HEK293 (cell line): ENCODE data around the gene RASA4B.

Source experiments
- CTCF ChIA-PET: fragments of 350-600 bp; formaldehyde crosslinking; extraction: SDS; loops from one replicate; lab custom pipeline; 2021; ENCODE audit warnings: antibody characterized with exemption; lab: Yijun Ruan, JAX
- POLR2A ChIA-PET: fragments of 300-600 bp; formaldehyde crosslinking; extraction: SDS; loops from one replicate; lab custom pipeline; 2020; ENCODE audit warnings: antibody characterized with exemption, inconsistent platforms; lab: Yijun Ruan, JAX
- H3K27ac ChIP-seq: fragments of 200-500 bp; sonication (Bioruptor generic); 2 replicates; pipeline ENCODE4 v1.5.1; 2014; ENCODE audit warnings: low read depth, low read length, control low read depth, inconsistent platforms; ENCODE audit errors: extremely low read depth
- H3K36me3 ChIP-seq, 2 experiments: fragments of 200-500 bp in 1 of 2; sonication (Bioruptor generic) in 1 of 2; 1 replicate in 1 of 2; 2 replicates in 1 of 2; pipeline ENCODE4 v1.5.1; 2014 to 2017; ENCODE audit warnings: inconsistent platforms in 2 of 2, low read length in 2 of 2; ENCODE audit not compliant: control insufficient read depth in 2 of 2, insufficient read depth in 1 of 2
- H3K4me1 ChIP-seq: fragments of 200-500 bp; sonication (Bioruptor generic); 2 replicates; pipeline ENCODE4 v1.5.1; 2014; ENCODE audit warnings: mild to moderate bottlenecking, low read length, inconsistent platforms; ENCODE audit not compliant: control insufficient read depth, insufficient read depth
- H3K4me3 ChIP-seq: 2 replicates; pipeline ENCODE4 v1.5.1; 2011; ENCODE audit warnings: low read depth, mild to moderate bottlenecking, control low read depth, low read length, moderate library complexity
- H3K9me3 ChIP-seq: fragments of 200-500 bp; sonication (Bioruptor generic); 2 replicates; pipeline ENCODE4 v1.5.1; 2014; ENCODE audit warnings: low read depth, low read length, inconsistent platforms; ENCODE audit not compliant: control insufficient read depth, insufficient read depth
- KLF9 ChIP-seq: fragments of 450-650 bp; formaldehyde crosslinking; IDR thresholded peaks from 2 replicates; pipeline ENCODE4 v1.5.1; 2016; ENCODE audit warnings: missing biosample characterization, missing genetic modification characterization, low read depth
- OVOL3 ChIP-seq: fragments of 450-650 bp; formaldehyde crosslinking; IDR thresholded peaks from 2 replicates; pipeline ENCODE4 v1.5.1; 2016; ENCODE audit warnings: missing biosample characterization, missing genetic modification characterization
- PATZ1 ChIP-seq: fragments of 450-650 bp; formaldehyde crosslinking; IDR thresholded peaks from 2 replicates; pipeline ENCODE4 v1.5.1; 2016; ENCODE audit warnings: missing biosample characterization, missing genetic modification characterization
- SALL2 ChIP-seq: fragments of 450-650 bp; formaldehyde crosslinking; IDR thresholded peaks from 2 replicates; pipeline ENCODE4 v1.5.0; 2017; ENCODE audit warnings: missing biosample characterization, mild to moderate bottlenecking, missing genetic modification characterization, borderline replicate concordance
- TCF7L2 ChIP-seq: IDR thresholded peaks from 2 replicates; pipeline ENCODE4 v1.6.1; 2011; ENCODE audit warnings: low read depth, mild to moderate bottlenecking, inconsistent platforms, low read length, moderate library complexity, borderline replicate concordance
- ZBTB21 ChIP-seq: fragments of 450-650 bp; formaldehyde crosslinking; IDR thresholded peaks from 2 replicates; pipeline ENCODE4 v1.5.1; 2017; ENCODE audit warnings: missing biosample characterization, missing genetic modification characterization
- ZNF10 ChIP-seq: fragments of 450-650 bp; formaldehyde crosslinking; IDR thresholded peaks from 2 replicates; pipeline ENCODE4 v1.5.1; 2017; ENCODE audit warnings: missing biosample characterization, missing genetic modification characterization
- ZNF133 ChIP-seq: fragments of 450-650 bp; formaldehyde crosslinking; IDR thresholded peaks from 2 replicates; pipeline ENCODE4 v1.5.1; 2016; ENCODE audit warnings: missing biosample characterization, missing genetic modification characterization
- ZNF138 ChIP-seq: fragments of 450-650 bp; formaldehyde crosslinking; IDR thresholded peaks from 2 replicates; pipeline ENCODE4 v1.5.1; 2016; ENCODE audit warnings: missing biosample characterization, missing genetic modification characterization, borderline replicate concordance
- ZNF16 ChIP-seq: fragments of 450-650 bp; formaldehyde crosslinking; IDR thresholded peaks from 2 replicates; pipeline ENCODE4 v1.5.1; 2016; ENCODE audit warnings: low read depth, missing biosample characterization, missing genetic modification characterization
- ZNF175 ChIP-seq: fragments of 450-650 bp; formaldehyde crosslinking; IDR thresholded peaks from 2 replicates; pipeline ENCODE4 v1.5.1; 2016; ENCODE audit warnings: missing biosample characterization, missing genetic modification characterization
- ZNF48 ChIP-seq: fragments of 450-650 bp; formaldehyde crosslinking; IDR thresholded peaks from 2 replicates; pipeline ENCODE4 v1.5.1; 2016; ENCODE audit warnings: missing biosample characterization, missing genetic modification characterization
- ZNF600 ChIP-seq: fragments of 450-650 bp; formaldehyde crosslinking; IDR thresholded peaks from 2 replicates; pipeline ENCODE4 v1.5.1; 2016; ENCODE audit warnings: missing biosample characterization, missing genetic modification characterization
- ZNF624 ChIP-seq: fragments of 450-650 bp; formaldehyde crosslinking; IDR thresholded peaks from 2 replicates; pipeline ENCODE4 v1.5.1; 2017; ENCODE audit warnings: missing biosample characterization, missing genetic modification characterization
- ZNF768 ChIP-seq: fragments of 450-650 bp; formaldehyde crosslinking; IDR thresholded peaks from 2 replicates; pipeline ENCODE4 v1.5.1; 2018; ENCODE audit warnings: missing biosample characterization, mild to moderate bottlenecking, missing genetic modification characterization
- TF ChIP-seq, protein P1 (sequence below): fragments of 450-650 bp; formaldehyde crosslinking; IDR thresholded peaks from 2 replicates; pipeline ENCODE4 v1.5.1; 2016; ENCODE audit warnings: missing biosample characterization, missing genetic modification characterization
- TF ChIP-seq, protein P2 (sequence below): fragments of 450-650 bp; formaldehyde crosslinking; IDR thresholded peaks from 2 replicates; pipeline ENCODE4 v1.5.1; 2016; ENCODE audit warnings: missing biosample characterization, missing genetic modification characterization
- TF ChIP-seq, protein P3 (sequence below): fragments of 450-650 bp; formaldehyde crosslinking; IDR thresholded peaks from 2 replicates; pipeline ENCODE4 v1.5.1; 2016; ENCODE audit warnings: missing biosample characterization, missing genetic modification characterization
- TF ChIP-seq, protein P4 (sequence below): fragments of 450-650 bp; formaldehyde crosslinking; IDR thresholded peaks from 2 replicates; pipeline ENCODE4 v1.5.1; 2016; ENCODE audit warnings: missing biosample characterization, missing genetic modification characterization

Gene RASA4B

DNA sequence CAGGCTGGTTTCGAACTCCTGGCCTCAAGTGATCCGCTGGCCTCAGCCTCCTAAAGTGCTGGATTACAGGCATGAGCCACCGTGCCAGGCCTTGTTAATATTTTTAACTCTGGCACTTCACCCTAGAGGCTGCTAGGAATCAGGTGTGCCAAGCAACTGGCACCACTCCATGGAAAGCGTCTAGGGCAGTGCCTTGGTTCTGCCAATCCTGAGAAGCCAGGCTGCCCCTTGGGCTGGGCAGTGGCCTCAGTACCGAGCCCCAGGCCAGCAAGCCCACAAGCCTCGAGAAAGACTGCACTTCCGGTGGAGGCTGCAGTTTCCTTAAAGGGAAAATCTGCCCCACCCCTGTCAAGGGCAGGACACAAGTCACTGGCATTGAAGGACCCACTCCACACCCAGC lies 64.3 kb downstream of the RASA4B start:
- no peak for TF ChIP-seq ZNF133 (tag by site-specific recombination)
- TF ChIP-seq ZNF10 (tag by site-specific recombination): no peak
- no peak for TF ChIP-seq OVOL3 (tag by site-specific recombination)
- TF ChIP-seq, protein P1, sequence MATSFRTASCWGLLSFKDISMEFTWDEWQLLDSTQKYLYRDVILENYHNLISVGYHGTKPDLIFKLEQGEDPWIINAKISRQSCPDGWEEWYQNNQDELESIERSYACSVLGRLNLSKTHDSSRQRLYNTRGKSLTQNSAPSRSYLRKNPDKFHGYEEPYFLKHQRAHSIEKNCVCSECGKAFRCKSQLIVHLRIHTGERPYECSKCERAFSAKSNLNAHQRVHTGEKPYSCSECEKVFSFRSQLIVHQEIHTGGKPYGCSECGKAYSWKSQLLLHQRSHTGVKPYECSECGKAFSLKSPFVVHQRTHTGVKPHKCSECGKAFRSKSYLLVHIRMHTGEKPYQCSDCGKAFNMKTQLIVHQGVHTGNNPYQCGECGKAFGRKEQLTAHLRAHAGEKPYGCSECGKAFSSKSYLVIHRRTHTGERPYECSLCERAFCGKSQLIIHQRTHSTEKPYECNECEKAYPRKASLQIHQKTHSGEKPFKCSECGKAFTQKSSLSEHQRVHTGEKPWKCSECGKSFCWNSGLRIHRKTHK (tag by site-specific recombination): no peak
- no peak for TF ChIP-seq ZNF48
- TF ChIP-seq ZBTB21 (tag by site-specific recombination): no peak
- no peak for TF ChIP-seq ZNF624 (tag by site-specific recombination)
- TF ChIP-seq, protein P2, sequence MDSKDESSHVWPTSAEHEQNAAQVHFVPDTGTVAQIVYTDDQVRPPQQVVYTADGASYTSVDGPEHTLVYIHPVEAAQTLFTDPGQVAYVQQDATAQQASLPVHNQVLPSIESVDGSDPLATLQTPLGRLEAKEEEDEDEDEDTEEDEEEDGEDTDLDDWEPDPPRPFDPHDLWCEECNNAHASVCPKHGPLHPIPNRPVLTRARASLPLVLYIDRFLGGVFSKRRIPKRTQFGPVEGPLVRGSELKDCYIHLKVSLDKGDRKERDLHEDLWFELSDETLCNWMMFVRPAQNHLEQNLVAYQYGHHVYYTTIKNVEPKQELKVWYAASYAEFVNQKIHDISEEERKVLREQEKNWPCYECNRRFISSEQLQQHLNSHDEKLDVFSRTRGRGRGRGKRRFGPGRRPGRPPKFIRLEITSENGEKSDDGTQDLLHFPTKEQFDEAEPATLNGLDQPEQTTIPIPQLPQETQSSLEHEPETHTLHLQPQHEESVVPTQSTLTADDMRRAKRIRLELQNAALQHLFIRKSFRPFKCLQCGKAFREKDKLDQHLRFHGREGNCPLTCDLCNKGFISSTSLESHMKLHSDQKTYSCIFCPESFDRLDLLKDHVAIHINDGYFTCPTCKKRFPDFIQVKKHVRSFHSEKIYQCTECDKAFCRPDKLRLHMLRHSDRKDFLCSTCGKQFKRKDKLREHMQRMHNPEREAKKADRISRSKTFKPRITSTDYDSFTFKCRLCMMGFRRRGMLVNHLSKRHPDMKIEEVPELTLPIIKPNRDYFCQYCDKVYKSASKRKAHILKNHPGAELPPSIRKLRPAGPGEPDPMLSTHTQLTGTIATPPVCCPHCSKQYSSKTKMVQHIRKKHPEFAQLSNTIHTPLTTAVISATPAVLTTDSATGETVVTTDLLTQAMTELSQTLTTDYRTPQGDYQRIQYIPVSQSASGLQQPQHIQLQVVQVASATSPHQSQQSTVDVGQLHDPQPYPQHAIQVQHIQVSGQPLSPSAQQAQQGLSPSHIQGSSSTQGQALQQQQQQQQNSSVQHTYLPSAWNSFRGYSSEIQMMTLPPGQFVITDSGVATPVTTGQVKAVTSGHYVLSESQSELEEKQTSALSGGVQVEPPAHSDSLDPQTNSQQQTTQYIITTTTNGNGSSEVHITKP (tag by site-specific recombination): no peak
- no peak for TF ChIP-seq PATZ1 (tag by site-specific recombination)
- no peak for TF ChIP-seq ZNF600 (tag by site-specific recombination)
- no peak for TF ChIP-seq ZNF138 (tag by site-specific recombination)
- TF ChIP-seq, protein P3, sequence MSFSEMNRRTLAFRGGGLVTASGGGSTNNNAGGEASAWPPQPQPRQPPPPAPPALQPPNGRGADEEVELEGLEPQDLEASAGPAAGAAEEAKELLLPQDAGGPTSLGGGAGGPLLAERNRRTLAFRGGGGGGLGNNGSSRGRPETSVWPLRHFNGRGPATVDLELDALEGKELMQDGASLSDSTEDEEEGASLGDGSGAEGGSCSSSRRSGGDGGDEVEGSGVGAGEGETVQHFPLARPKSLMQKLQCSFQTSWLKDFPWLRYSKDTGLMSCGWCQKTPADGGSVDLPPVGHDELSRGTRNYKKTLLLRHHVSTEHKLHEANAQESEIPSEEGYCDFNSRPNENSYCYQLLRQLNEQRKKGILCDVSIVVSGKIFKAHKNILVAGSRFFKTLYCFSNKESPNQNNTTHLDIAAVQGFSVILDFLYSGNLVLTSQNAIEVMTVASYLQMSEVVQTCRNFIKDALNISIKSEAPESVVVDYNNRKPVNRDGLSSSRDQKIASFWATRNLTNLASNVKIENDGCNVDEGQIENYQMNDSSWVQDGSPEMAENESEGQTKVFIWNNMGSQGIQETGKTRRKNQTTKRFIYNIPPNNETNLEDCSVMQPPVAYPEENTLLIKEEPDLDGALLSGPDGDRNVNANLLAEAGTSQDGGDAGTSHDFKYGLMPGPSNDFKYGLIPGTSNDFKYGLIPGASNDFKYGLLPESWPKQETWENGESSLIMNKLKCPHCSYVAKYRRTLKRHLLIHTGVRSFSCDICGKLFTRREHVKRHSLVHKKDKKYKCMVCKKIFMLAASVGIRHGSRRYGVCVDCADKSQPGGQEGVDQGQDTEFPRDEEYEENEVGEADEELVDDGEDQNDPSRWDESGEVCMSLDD (tag by site-specific recombination): no peak
- TF ChIP-seq SALL2 (tag by site-specific recombination): no peak
- TF ChIP-seq ZNF16 (tag by site-specific recombination): no peak
- TF ChIP-seq, protein P4, sequence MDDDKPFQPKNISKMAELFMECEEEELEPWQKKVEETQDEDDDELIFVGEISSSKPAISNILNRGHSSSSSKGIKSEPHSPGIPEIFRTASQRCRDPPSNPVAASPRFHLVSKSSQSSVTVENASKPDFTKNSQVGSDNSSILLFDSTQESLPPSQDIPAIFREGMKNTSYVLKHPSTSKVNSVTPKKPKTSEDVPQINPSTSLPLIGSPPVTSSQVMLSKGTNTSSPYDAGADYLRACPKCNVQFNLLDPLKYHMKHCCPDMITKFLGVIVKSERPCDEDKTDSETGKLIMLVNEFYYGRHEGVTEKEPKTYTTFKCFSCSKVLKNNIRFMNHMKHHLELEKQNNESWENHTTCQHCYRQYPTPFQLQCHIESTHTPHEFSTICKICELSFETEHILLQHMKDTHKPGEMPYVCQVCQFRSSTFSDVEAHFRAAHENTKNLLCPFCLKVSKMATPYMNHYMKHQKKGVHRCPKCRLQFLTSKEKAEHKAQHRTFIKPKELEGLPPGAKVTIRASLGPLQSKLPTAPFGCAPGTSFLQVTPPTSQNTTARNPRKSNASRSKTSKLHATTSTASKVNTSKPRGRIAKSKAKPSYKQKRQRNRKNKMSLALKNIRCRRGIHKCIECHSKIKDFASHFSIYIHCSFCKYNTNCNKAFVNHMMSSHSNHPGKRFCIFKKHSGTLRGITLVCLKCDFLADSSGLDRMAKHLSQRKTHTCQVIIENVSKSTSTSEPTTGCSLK: no peak
- TF ChIP-seq ZNF768 (tag by site-specific recombination): no peak
- TF ChIP-seq KLF9 (tag by site-specific recombination): no peak
- no peak for TF ChIP-seq TCF7L2
- TF ChIP-seq ZNF175: no peak

More for the DNA sequence above, 64.3 kb downstream of the RASA4B start:
- Histone ChIP-seq H3K36me3 (peaks cover 5 to 17% of the 10 kb centered on the region in 2 experiments; a peak in 2 of 3 replicates), H3K4me3 (no peak overlapping the region), H3K9me3 (no peaks in the 10 kb centered on the region), H3K27ac (no peak overlapping the region), H3K4me1 (peaks cover 3% of the 10 kb centered on the region; the same call in 1 of the 2 replicates)
- CTCF ChIA-PET: interaction anchor here (2.0 kb wide), 1 partner anchor 49 kb away, joined by 9 read pairs; no protein-coding TSS in a partner anchor
- POLR2A ChIA-PET: no interaction called here
